ENCODE results near the gene PELI2.

DNA sequence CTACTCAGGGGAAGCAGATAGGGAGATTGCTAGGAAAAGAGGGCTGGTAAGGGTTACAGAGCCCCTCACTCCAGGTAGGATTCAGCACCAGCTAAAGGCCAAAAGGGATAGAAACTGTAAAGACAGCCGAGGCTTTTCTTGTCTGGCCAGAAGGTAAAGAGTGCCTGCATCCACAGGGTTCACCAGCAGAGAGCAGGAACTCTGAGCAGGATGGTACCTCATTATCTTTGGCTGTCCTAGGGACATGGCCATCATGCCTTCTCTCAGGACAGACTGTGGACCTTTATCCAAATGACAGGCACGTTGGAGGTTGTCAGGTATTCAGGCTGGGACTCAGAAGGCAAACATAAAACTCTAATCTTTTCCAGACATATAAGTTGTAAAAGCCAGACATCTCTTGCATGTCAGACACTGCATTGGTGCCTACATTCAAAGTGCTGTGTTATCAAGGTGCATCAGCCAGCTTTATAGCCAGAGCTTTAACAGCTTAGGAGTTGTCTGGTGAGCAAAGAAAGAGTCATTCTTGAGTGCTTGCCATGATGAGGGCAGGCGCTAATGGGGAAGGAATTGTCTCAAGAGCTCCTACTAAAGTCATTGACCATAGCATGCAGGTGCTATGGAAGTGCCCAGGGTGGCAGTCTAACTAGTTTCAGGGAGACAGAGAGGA is 89.5 kb downstream of the PELI2 start:
- TF ChIP-seq, protein P1, sequence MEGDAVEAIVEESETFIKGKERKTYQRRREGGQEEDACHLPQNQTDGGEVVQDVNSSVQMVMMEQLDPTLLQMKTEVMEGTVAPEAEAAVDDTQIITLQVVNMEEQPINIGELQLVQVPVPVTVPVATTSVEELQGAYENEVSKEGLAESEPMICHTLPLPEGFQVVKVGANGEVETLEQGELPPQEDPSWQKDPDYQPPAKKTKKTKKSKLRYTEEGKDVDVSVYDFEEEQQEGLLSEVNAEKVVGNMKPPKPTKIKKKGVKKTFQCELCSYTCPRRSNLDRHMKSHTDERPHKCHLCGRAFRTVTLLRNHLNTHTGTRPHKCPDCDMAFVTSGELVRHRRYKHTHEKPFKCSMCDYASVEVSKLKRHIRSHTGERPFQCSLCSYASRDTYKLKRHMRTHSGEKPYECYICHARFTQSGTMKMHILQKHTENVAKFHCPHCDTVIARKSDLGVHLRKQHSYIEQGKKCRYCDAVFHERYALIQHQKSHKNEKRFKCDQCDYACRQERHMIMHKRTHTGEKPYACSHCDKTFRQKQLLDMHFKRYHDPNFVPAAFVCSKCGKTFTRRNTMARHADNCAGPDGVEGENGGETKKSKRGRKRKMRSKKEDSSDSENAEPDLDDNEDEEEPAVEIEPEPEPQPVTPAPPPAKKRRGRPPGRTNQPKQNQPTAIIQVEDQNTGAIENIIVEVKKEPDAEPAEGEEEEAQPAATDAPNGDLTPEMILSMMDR (conservative IDR thresholded peaks at IDR 0.05; ENCODE audit: low read depth, low read length), result no peak
- TF ChIP-seq NFE2L2 (IDR thresholded peaks at IDR 0.05; ENCODE audit: low read depth, low read length) (no peak), POLR2A (IDR thresholded peaks at IDR 0.05; ENCODE audit: low read depth, low read length) (no peak), RAD21 (IDR thresholded peaks at IDR 0.05; ENCODE audit: low read length) (no peak)
- TF ChIP-seq, protein P2, sequence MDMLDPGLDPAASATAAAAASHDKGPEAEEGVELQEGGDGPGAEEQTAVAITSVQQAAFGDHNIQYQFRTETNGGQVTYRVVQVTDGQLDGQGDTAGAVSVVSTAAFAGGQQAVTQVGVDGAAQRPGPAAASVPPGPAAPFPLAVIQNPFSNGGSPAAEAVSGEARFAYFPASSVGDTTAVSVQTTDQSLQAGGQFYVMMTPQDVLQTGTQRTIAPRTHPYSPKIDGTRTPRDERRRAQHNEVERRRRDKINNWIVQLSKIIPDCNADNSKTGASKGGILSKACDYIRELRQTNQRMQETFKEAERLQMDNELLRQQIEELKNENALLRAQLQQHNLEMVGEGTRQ (IDR thresholded peaks at IDR 0.05; ENCODE audit: low read depth, low read length), result no peak
